ENCODE results near the gene PPP1R1B.
A peak's percentile ranks its signal among the peaks of the same experiment; 100 is the strongest.

The PPP1R1B gene

GRCh38 chr17:39638317-39638716 lies 11.6 kb downstream of the PPP1R1B start:
- H3K9ac ChIP-seq, result no peak overlapping the region
- no peaks in the 10 kb centered on the region for H3K9me3 ChIP-seq (ENCODE audit: control insufficient read depth, low read length)
- H3K4me2 ChIP-seq (ENCODE audit: low read length), result peak overlapping the region; percentile 92
- no peaks in the 10 kb centered on the region for H3K27me3 ChIP-seq (ENCODE audit: control insufficient read depth, insufficient read depth, low read length)
- no peaks in the 10 kb centered on the region for H3K36me3 ChIP-seq (ENCODE audit: control insufficient read depth, insufficient read depth, low read length)
- H3K79me2 ChIP-seq, result peaks cover 77% of the 10 kb centered on the region
- no peak overlapping the region for H3K27ac ChIP-seq
- TF ChIP-seq, protein P1, sequence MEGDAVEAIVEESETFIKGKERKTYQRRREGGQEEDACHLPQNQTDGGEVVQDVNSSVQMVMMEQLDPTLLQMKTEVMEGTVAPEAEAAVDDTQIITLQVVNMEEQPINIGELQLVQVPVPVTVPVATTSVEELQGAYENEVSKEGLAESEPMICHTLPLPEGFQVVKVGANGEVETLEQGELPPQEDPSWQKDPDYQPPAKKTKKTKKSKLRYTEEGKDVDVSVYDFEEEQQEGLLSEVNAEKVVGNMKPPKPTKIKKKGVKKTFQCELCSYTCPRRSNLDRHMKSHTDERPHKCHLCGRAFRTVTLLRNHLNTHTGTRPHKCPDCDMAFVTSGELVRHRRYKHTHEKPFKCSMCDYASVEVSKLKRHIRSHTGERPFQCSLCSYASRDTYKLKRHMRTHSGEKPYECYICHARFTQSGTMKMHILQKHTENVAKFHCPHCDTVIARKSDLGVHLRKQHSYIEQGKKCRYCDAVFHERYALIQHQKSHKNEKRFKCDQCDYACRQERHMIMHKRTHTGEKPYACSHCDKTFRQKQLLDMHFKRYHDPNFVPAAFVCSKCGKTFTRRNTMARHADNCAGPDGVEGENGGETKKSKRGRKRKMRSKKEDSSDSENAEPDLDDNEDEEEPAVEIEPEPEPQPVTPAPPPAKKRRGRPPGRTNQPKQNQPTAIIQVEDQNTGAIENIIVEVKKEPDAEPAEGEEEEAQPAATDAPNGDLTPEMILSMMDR (IDR thresholded peaks at IDR 0.05), result no peak
- H2AFZ ChIP-seq, result no peak overlapping the region
- H3K4me1 ChIP-seq, result peaks cover 20% of the 10 kb centered on the region
- H3K4me3 ChIP-seq (ENCODE audit: low read depth, low read length), result peak overlapping the region; percentile 98

GRCh38 chr17:39639043-39639442 lies 12.3 kb downstream of the PPP1R1B start:
- Histone ChIP-seq H3K79me2 (peaks cover 82% of the 10 kb centered on the region), H3K4me3 (ENCODE audit: low read depth, low read length) (no peak overlapping the region), H3K27me3 (ENCODE audit: control insufficient read depth, insufficient read depth, low read length) (no peaks in the 10 kb centered on the region), H3K4me2 (ENCODE audit: low read length) (no peak overlapping the region), H3K9ac (no peak overlapping the region), H3K4me1 (peaks cover 20% of the 10 kb centered on the region), H3K36me3 (ENCODE audit: control insufficient read depth, insufficient read depth, low read length) (no peaks in the 10 kb centered on the region), H3K27ac (no peak overlapping the region), H3K9me3 (ENCODE audit: control insufficient read depth, low read length) (no peaks in the 10 kb centered on the region), H2AFZ (no peak overlapping the region)
- TF ChIP-seq, protein P1 (IDR thresholded peaks at IDR 0.05), result no peak

DNA sequence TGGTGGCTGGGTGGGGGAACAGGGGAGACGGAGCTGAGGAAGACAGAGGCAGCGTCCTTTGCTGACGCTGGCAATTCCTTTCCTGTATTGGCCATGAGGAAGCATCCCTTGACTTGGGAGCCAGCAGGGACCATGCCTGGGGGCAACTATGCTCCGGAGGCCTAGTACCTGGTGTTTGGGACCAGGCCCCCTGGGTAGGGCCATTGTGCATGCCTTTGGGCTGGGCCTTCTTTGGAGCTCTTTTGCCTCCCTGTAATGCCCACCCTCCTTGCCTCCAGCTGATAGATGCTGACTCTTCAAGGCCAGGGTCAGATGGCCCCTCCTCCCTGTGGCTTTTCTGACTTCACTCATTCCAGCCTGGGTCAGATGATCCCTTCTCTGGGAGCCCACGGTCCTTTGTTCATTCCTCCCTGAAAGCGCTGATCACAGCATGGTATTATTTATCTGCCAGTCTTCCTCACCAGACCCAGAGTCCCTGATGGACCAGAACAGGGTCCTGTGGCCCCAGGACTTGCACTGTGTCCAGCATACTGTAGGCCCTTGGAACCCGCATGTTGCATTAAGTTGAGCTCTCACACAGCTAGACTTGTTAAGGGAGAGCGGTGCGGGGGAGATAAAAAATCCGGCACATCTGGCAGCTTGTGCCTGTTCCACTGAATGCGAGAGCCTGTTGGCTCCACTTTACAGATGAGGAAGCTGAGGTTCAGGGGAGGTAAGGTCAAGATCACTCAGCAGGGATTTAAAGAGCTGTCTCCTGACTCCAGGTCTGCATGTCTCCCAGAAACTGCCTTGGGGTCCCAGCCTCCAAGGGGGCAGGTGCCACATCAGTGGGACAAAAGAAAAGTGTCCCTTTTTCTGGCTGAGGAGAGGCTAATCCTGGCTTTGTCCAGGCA lies 13.1 kb downstream of the PPP1R1B start:
- peaks cover 20% of the 10 kb centered on the region for H3K4me1 ChIP-seq
- TF ChIP-seq, protein P1 (IDR thresholded peaks at IDR 0.05), result no peak

GRCh38 chr17:39640591-39641031 lies 13.9 kb downstream of the PPP1R1B start:
- TF ChIP-seq, protein P1 (IDR thresholded peaks at IDR 0.05), result no peak
- Histone ChIP-seq H3K4me3 (ENCODE audit: low read depth, low read length) (no peak overlapping the region), H3K4me1 (peaks cover 20% of the 10 kb centered on the region), H3K4me2 (ENCODE audit: low read length) (no peak overlapping the region), H3K36me3 (ENCODE audit: control insufficient read depth, insufficient read depth, low read length) (no peaks in the 10 kb centered on the region), H3K27ac (no peak overlapping the region), H2AFZ (no peak overlapping the region), H3K27me3 (ENCODE audit: control insufficient read depth, insufficient read depth, low read length) (no peaks in the 10 kb centered on the region), H3K79me2 (peaks cover 77% of the 10 kb centered on the region), H3K9me3 (ENCODE audit: control insufficient read depth, low read length) (no peaks in the 10 kb centered on the region), H3K9ac (no peak overlapping the region)

More for the DNA sequence above, 13.1 kb downstream of the PPP1R1B start:
- Histone ChIP-seq H2AFZ (no peak overlapping the region), H3K4me3 (ENCODE audit: low read depth, low read length) (no peak overlapping the region), H3K36me3 (ENCODE audit: control insufficient read depth, insufficient read depth, low read length) (no peaks in the 10 kb centered on the region), H3K27ac (no peak overlapping the region), H3K27me3 (ENCODE audit: control insufficient read depth, insufficient read depth, low read length) (no peaks in the 10 kb centered on the region), H3K4me2 (ENCODE audit: low read length) (no peak overlapping the region), H3K79me2 (peaks cover 79% of the 10 kb centered on the region), H3K9ac (no peak overlapping the region), H3K9me3 (ENCODE audit: control insufficient read depth, low read length) (no peaks in the 10 kb centered on the region)

Measured in parathyroid adenoma (tissue), 2 donors.